Panc1 (cell line): ENCODE results near the gene RALGAPA1. TPM values are rescaled to one million over a fixed set of nuclear protein-coding genes. Genes with fewer than 3 reads are reported as not detected.
A peak's percentile ranks its signal among the peaks of the same experiment; 100 is the strongest.

ENCODE experiments used
- ATAC-seq: fragments of 200-7000 bp; cut with Tn5 transposase; 2 replicates; pipeline ENCODE4 v1.9.1; 2020; ENCODE audit warnings: mild to moderate bottlenecking, moderate library complexity
- BruUV-seq: library from RNA; stranded (reverse); fragments of 400-500 nt; replicated peaks from 2 replicates; lab custom pipeline; 2021; lab: Mats Ljungman, UMichigan
- CTCF ChIA-PET: fragments of 300-600 bp; sonication (Branson Sonifier 250); formaldehyde crosslinking; loops from one replicate; lab custom pipeline; 2022; ENCODE audit warnings: antibody characterized with exemption; lab: Charles Lee
- POLR2A ChIA-PET: fragments of 300-600 bp; sonication (Branson Sonifier 250); formaldehyde crosslinking; loops from one replicate; lab custom pipeline; 2022; ENCODE audit warnings: antibody characterized with exemption; lab: Charles Lee
- DNase-seq: peaks from one replicate; pipeline ENCODE4 v3.0.0-alpha.2; 2010; ENCODE audit warnings: low read depth, low spot score
- H3K27ac ChIP-seq: 2 replicates; pipeline ENCODE4 v1.5.1; 2011; ENCODE audit warnings: mild to moderate bottlenecking, low read length, inconsistent platforms
- H3K27me3 ChIP-seq: fragments of 200-500 bp; sonication (Bioruptor generic); 2 replicates; pipeline ENCODE4 v1.6.0; 2014; ENCODE audit warnings: low read length, inconsistent platforms; ENCODE audit not compliant: control insufficient read depth, insufficient read depth
- H3K36me3 ChIP-seq: fragments of 200-500 bp; sonication (Bioruptor generic); 2 replicates; pipeline ENCODE4 v1.5.1; 2014; ENCODE audit warnings: inconsistent platforms, mild to moderate bottlenecking, low read length, moderate library complexity; ENCODE audit not compliant: control insufficient read depth, insufficient read depth
- H3K4me1 ChIP-seq: 2 replicates; pipeline ENCODE4 v1.5.1; 2011; ENCODE audit warnings: inconsistent platforms, mild to moderate bottlenecking, low read length, moderate library complexity; ENCODE audit not compliant: control insufficient read depth, insufficient read depth
- H3K4me3 ChIP-seq, 2 experiments: 2 replicates each; pipeline ENCODE4 v1.5.1; 2011 to 2012; ENCODE audit warnings: low read depth in 2 of 2, low read length in 2 of 2, mild to moderate bottlenecking in 2 of 2, inconsistent platforms in 1 of 2, moderate library complexity in 1 of 2
- H3K9me3 ChIP-seq: fragments of 200-500 bp; sonication (Bioruptor generic); 2 replicates; pipeline ENCODE4 v1.5.1; 2014; ENCODE audit warnings: low read depth, mild to moderate bottlenecking, inconsistent platforms, low read length, moderate library complexity; ENCODE audit not compliant: control insufficient read depth, insufficient read depth
- POLR2AphosphoS5 ChIP-seq: IDR thresholded peaks from 2 replicates; pipeline ENCODE4 v1.6.1; 2012; ENCODE audit warnings: mild to moderate bottlenecking, low read depth, low read length, moderate library complexity
- SIN3A ChIP-seq: IDR thresholded peaks from 2 replicates; pipeline ENCODE4 v1.6.1; 2012; ENCODE audit warnings: low read depth, mild to moderate bottlenecking, low read length, moderate library complexity, borderline replicate concordance; ENCODE audit not compliant: insufficient read depth
- TCF7L2 ChIP-seq: IDR thresholded peaks from 2 replicates; pipeline ENCODE4 v1.6.1; 2011; ENCODE audit warnings: mild to moderate bottlenecking, low read depth, low read length, inconsistent platforms
- in situ Hi-C: cut with HindIII; loops from 2 replicates; pipeline ENCODE4 v1.10.0; 2016; ENCODE audit warnings: low sequenced_read_pairs, low pct_unique_long_range_greater_than_20kb
- intact Hi-C: fragments of 100-400 bp; cut with micrococcal nuclease; formaldehyde crosslinking; loops from one replicate; pipeline ENCODE4 v1.10.0; 2022; ENCODE audit not compliant: unreplicated experiment
- total RNA-seq: library from RNA; stranded (reverse); gene quantifications from one replicate; pipeline ENCODE4 v1.2.1, GENCODE V29; 2021; ENCODE audit not compliant: unreplicated experiment
- TF ChIP-seq, protein P1 (sequence below), 2 experiments: IDR thresholded peaks; 2 replicates each; pipeline ENCODE4 v1.6.1; 2011 to 2012; ENCODE audit warnings: low read depth in 2 of 2, control low read depth in 1 of 2, low read length in 1 of 2, mild to moderate bottlenecking in 1 of 2, moderate library complexity in 1 of 2; ENCODE audit not compliant: insufficient read depth in 1 of 2
- TF ChIP-seq, protein P2 (sequence below): fragments of 450-650 bp; IDR thresholded peaks from 2 replicates; pipeline ENCODE4 v1.5.1; 2017; ENCODE audit warnings: mild to moderate bottlenecking

RALGAPA1 gene
- total RNA-seq, 1 experiment from 2014 or later, result 31.5 TPM

DNA sequence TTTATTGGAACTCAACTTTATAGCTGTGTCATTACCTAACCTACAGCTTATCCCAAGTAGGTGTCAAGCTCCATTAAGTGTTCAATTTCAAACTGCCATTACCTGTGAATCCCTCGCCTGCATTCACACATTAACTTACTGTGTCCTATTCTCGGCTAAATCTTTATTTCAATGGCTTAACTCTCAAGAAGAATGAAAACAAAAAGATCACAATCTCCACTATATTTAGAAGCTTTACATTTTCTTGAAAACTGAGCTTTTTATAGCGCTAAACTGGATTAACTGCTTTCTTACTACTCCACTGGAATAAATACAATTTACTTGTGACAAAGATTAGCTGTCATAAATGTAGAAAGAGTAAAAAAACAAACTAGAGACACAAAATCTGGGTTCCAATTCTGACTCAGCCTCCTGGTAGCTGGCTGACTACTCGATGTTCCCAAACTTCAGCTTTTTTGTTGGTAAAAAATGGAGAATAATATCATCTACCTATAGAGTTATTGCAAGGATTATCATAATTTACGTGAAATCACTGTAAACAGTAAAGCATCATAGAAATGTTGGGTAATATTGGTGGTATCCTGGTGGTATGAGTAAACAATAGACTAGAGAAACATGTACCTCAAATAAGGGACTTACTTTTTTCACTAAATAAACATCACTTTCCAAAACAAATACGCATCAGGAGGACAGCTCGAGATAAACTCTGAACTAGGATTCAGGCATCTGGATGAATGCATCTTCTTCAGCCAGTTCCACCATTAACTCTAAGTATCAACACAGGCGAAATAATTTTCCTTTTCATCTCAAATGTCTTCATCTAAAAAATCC, 1.7 kb downstream of the RALGAPA1 start:
- TSS peak; percentile 74 for BruUV-seq
- Histone ChIP-seq H3K36me3 (peaks cover 2% of the 10 kb centered on the region; the same call in 1 of the 2 replicates), H3K4me1 (peaks cover 11% of the 10 kb centered on the region), H3K27me3 (no peaks in the 10 kb centered on the region; the same call in 1 of the 2 replicates), H3K27ac (peak overlapping the region; percentile 59), H3K4me3 (peak overlapping the region; percentile 79 to 80), H3K9me3 (no peaks in the 10 kb centered on the region)
- POLR2A ChIA-PET, result interaction anchor here (0.6 kb wide), 1 partner anchor 9 kb away, joined by 3 read pairs; no protein-coding TSS in a partner anchor
- TF ChIP-seq, protein P1, sequence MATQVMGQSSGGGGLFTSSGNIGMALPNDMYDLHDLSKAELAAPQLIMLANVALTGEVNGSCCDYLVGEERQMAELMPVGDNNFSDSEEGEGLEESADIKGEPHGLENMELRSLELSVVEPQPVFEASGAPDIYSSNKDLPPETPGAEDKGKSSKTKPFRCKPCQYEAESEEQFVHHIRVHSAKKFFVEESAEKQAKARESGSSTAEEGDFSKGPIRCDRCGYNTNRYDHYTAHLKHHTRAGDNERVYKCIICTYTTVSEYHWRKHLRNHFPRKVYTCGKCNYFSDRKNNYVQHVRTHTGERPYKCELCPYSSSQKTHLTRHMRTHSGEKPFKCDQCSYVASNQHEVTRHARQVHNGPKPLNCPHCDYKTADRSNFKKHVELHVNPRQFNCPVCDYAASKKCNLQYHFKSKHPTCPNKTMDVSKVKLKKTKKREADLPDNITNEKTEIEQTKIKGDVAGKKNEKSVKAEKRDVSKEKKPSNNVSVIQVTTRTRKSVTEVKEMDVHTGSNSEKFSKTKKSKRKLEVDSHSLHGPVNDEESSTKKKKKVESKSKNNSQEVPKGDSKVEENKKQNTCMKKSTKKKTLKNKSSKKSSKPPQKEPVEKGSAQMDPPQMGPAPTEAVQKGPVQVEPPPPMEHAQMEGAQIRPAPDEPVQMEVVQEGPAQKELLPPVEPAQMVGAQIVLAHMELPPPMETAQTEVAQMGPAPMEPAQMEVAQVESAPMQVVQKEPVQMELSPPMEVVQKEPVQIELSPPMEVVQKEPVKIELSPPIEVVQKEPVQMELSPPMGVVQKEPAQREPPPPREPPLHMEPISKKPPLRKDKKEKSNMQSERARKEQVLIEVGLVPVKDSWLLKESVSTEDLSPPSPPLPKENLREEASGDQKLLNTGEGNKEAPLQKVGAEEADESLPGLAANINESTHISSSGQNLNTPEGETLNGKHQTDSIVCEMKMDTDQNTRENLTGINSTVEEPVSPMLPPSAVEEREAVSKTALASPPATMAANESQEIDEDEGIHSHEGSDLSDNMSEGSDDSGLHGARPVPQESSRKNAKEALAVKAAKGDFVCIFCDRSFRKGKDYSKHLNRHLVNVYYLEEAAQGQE (IDR thresholded peaks at IDR 0.05; ENCODE audit: insufficient read depth in 1 of 2, low read depth in 2 of 2, low read length in 1 of 2), result no peak
- TF ChIP-seq TCF7L2 (no peak), POLR2AphosphoS5 (no peak), SIN3A (no peak)
- TF ChIP-seq, protein P2, sequence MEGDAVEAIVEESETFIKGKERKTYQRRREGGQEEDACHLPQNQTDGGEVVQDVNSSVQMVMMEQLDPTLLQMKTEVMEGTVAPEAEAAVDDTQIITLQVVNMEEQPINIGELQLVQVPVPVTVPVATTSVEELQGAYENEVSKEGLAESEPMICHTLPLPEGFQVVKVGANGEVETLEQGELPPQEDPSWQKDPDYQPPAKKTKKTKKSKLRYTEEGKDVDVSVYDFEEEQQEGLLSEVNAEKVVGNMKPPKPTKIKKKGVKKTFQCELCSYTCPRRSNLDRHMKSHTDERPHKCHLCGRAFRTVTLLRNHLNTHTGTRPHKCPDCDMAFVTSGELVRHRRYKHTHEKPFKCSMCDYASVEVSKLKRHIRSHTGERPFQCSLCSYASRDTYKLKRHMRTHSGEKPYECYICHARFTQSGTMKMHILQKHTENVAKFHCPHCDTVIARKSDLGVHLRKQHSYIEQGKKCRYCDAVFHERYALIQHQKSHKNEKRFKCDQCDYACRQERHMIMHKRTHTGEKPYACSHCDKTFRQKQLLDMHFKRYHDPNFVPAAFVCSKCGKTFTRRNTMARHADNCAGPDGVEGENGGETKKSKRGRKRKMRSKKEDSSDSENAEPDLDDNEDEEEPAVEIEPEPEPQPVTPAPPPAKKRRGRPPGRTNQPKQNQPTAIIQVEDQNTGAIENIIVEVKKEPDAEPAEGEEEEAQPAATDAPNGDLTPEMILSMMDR, result no peak
- no peak for DNase-seq
- in situ Hi-C loops, result no loop called here
- no peak for ATAC-seq
- CTCF ChIA-PET, result no interaction called here
- intact Hi-C loops, result no loop called here

DNA sequence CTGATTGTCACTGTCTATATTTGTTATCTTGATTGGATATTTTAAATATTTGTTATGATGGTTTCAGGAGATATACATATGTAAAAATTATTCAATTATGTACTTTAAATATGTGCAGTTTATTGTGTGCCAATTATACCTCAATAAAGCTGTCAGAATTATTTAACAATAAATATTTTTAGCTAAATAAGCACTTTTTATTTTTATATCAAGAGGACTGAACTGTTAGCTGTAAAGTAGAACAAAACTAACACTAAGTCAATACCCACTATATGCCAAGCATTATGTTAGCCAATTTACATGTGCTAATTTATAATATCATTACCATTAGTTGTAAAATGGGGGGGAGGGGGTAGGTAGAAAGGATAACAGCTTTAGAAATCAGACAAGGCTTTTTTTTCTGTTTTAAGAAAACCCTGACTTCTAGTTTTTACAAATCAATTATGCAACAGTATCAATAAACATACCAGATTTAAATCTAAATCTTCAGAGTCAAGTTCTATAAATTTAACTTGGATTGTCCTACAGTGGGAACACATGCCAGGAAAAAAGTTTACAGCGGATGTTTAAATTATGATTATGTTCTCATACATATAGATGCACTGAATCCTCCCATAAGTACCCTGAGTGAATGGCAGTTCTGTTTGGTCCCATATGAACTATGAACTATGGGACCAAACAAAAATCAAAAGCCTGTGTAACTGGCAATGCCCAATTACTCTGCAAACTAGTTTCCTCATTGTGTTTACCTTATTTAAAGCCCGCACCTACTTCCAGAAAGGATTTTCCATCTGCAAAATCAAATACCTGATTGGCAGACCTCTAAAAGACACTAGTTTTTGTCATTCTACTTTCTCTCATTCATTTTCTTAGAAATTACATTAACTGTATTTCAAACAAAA, 2.8 kb downstream of the RALGAPA1 start:
- DNase-seq, result no peak
- Histone ChIP-seq H3K27me3 (no peaks in the 10 kb centered on the region; the same call in 1 of the 2 replicates), H3K9me3 (no peaks in the 10 kb centered on the region), H3K27ac (no peak overlapping the region), H3K4me3 (no peak overlapping the region; a peak in 1 of 4 replicates), H3K36me3 (peaks cover 2% of the 10 kb centered on the region; the same call in 1 of the 2 replicates), H3K4me1 (peaks cover 11% of the 10 kb centered on the region)
- ChIA-PET CTCF (no interaction called here), POLR2A (interaction anchor here (0.6 to 0.7 kb wide), 3 partner anchors 8 to 81 kb away, joined by 3 to 9 read pairs (median 3); no protein-coding TSS in a partner anchor)
- in situ Hi-C loops (no loop called here), intact Hi-C loops (no loop called here)
- TF ChIP-seq, protein P2, result no peak
- TF ChIP-seq, protein P1 (IDR thresholded peaks at IDR 0.05; ENCODE audit: insufficient read depth in 1 of 2, low read depth in 2 of 2, low read length in 1 of 2), result no peak
- TF ChIP-seq SIN3A, result no peak
- TF ChIP-seq POLR2AphosphoS5, result no peak
- no peak for TF ChIP-seq TCF7L2
- no peak for ATAC-seq
- BruUV-seq, result no TSS peak
